Activated T-cell treated with anti-CD3 and anti-CD28 coated beads, Interleukin-2, amount 50 U/mL, for 24 hours (primary cell): Measurements from ENCODE around the gene ZNF493.

Source experiments
- DNase-seq: peaks from one replicate; pipeline ENCODE4 v3.0.0-alpha.2; 2020
- H3K27ac Mint-ChIP-seq: 2 replicates; pipeline ENCODE4 v1.8.0; 2020; ENCODE audit warnings: mild to moderate bottlenecking, mixed read lengths
- H3K27me3 Mint-ChIP-seq: 2 replicates; pipeline ENCODE4 v1.8.0; 2020; ENCODE audit warnings: mixed read lengths
- H3K36me3 Mint-ChIP-seq: 2 replicates; pipeline ENCODE4 v1.8.0; 2020; ENCODE audit warnings: low read depth, mixed read lengths
- H3K4me1 Mint-ChIP-seq: 2 replicates; pipeline ENCODE4 v1.8.0; 2020; ENCODE audit warnings: low read depth, mixed read lengths
- H3K4me3 Mint-ChIP-seq: 2 replicates; pipeline ENCODE4 v1.8.0; 2020; ENCODE audit warnings: mild to moderate bottlenecking, moderate library complexity, mixed read lengths
- H3K9me3 Mint-ChIP-seq: 2 replicates; pipeline ENCODE4 v1.8.0; 2020; ENCODE audit warnings: mixed read lengths

Gene ZNF493

DNA sequence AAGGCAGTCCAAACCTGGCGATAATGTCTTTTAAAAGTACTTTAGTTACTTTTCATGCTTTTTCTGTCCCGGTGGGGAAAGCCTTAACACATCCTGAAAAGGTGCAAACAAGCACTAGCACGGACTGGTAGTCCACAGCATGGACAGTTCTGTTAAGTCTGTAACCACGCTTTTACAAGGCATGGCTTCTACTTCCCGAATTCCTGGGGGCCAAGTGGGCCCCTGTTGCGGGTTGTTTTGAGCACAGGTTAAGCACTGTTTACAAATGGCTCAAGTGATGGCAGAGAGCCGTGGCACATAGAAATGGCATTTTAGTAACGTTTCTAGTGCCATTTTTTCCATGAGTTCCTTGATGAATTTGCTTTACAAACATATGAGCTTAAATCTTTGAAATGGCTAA is 37.6 kb downstream of the ZNF493 start:
- Mint-ChIP-seq H3K4me1 (no peaks in the 10 kb centered on the region), H3K4me3 (no peak overlapping the region), H3K27ac (no peak overlapping the region), H3K36me3 (peaks cover 18% of the 10 kb centered on the region), H3K9me3 (peaks cover 58% of the 10 kb centered on the region), H3K27me3 (no peaks in the 10 kb centered on the region)
- no peak for DNase-seq

DNA sequence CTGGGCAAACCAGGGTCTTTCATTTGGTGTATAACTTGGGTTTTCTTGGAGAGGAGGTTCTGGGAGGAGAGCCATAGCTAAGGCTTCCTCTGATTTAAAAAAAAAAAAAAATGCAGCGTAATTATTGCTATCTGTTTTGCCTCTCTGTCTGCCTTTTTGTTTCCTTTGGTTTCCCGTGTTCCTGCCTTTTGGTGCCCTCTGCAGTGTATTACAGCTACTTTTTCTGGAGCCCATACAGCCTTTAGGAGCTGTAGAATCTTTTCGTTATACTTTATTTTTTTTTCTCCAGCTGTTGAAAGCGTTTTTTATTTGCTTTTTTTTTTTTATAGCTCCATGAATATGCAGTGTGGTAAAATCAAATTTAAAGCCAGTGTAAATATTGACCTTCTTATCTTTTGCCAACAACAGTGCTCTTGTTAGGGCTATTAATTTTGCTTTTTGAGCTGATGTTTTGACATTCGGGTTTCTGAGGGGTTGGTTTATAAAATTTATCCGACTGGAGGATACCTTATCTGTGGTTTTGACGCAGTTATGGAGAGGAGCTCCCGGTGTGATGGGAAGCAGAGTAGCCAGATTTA is 38.1 kb downstream of the ZNF493 start:
- H3K27me3 Mint-ChIP-seq: no peaks in the 10 kb centered on the region
- no peaks in the 10 kb centered on the region for H3K4me1 Mint-ChIP-seq
- peaks cover 22% of the 10 kb centered on the region for H3K36me3 Mint-ChIP-seq
- no peak overlapping the region for H3K27ac Mint-ChIP-seq
- no peak overlapping the region for H3K4me3 Mint-ChIP-seq
- H3K9me3 Mint-ChIP-seq: peaks cover 58% of the 10 kb centered on the region
- DNase-seq: no peak

DNA sequence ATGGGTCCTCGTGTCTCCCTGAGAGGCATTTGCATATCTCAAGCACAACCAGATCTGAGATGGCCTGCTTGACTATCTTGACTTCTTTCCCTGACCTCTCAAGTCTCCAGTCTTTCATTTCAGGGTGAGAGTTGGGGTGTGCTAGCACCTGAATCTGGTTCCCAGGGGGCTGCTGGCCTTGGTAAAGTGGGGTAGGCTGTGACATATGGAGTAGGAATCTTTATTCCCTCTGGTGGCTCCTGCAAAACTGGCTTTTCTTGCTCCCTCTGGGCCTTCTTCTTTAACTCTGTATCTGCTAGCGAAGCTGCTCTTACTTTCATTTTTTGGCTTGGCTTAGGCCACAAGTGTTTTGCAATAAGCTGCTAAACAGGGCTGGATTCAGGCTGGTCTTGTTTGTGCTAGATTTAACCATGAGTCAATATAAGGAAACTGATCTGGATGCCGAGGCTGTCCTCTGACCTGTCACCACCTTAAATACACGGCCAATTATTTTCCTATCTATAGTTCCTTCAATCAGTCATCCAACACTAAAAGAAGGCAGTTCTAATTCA is 42.3 kb downstream of the ZNF493 start:
- no peaks in the 10 kb centered on the region for H3K27me3 Mint-ChIP-seq
- peaks cover 29% of the 10 kb centered on the region for H3K36me3 Mint-ChIP-seq
- no peak overlapping the region for H3K4me3 Mint-ChIP-seq
- no peak overlapping the region for H3K27ac Mint-ChIP-seq
- DNase-seq: no peak
- peaks cover 48% of the 10 kb centered on the region for H3K9me3 Mint-ChIP-seq
- no peaks in the 10 kb centered on the region for H3K4me1 Mint-ChIP-seq

DNA sequence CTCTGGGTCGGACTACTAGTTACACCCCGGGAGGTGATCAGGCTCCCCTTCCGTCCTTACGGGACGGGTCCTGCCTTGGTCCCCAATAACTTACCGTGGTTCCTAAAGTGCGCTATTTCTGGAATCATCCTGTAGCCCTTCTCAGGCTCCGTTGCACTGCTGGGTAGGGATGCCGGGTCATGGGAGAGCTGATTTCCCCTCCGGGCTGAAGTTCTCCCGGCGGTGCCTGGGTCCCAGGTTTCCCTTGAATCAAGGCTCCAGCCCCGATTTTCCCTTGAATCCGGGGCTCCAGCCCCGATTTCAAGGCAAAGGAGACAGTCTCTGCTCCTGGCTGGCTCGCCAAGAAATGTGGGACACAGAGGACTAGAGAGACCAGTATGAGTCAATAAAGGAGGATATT is 43.4 kb downstream of the ZNF493 start:
- Mint-ChIP-seq H3K4me3 (no peak overlapping the region), H3K36me3 (peaks cover 36% of the 10 kb centered on the region), H3K4me1 (no peaks in the 10 kb centered on the region), H3K27me3 (no peaks in the 10 kb centered on the region), H3K9me3 (peaks cover 44% of the 10 kb centered on the region), H3K27ac (no peak overlapping the region)
- no peak for DNase-seq

DNA sequence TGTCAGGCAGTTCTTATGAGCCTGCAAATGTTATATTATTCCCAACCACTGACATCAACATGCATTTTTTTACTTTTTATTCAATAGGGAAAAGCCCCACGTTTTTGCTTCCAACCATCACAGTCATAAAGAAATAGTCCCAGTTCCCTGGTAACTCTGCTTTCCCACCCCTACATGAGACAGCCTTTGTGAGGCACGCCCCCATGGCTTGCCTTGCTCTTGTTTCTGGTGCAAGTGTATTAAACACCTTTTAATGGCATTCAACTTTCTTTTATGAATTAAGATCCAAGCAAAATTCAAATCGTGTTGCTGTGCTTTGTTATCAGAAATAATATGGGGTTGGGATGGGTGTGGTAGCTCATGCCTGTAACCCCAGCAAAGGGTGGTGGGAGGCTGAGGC is 54.3 kb downstream of the ZNF493 start:
- H3K27ac Mint-ChIP-seq: no peak overlapping the region
- DNase-seq: no peak
- peaks cover 36% of the 10 kb centered on the region for H3K9me3 Mint-ChIP-seq
- no peak overlapping the region for H3K4me3 Mint-ChIP-seq
- H3K27me3 Mint-ChIP-seq: no peaks in the 10 kb centered on the region
- no peaks in the 10 kb centered on the region for H3K4me1 Mint-ChIP-seq
- H3K36me3 Mint-ChIP-seq: peaks cover 35% of the 10 kb centered on the region

DNA sequence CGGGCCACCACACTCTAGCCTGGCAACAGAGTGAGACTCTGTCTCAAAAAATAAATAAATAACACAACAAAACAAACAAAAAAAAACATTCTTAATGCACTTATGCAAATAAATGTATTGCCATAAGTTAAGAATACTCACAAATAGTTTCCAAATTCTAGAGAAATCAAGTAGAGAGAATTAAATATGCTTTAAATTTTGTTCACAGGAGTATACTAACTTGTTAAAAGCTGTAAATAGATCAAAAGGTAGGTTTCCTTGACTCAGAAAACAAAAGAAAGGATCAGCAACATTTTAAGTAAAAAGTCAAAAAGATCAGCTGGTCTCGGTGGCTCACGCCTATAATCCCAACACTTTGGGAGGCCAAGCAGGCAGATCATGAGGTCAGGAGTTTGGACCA is 58.0 kb downstream of the ZNF493 start:
- peaks cover 18% of the 10 kb centered on the region for H3K9me3 Mint-ChIP-seq
- no peak for DNase-seq
- no peak overlapping the region for H3K27ac Mint-ChIP-seq
- peaks cover 18% of the 10 kb centered on the region for H3K36me3 Mint-ChIP-seq
- no peaks in the 10 kb centered on the region for H3K27me3 Mint-ChIP-seq
- H3K4me1 Mint-ChIP-seq: no peaks in the 10 kb centered on the region
- H3K4me3 Mint-ChIP-seq: no peak overlapping the region

DNA sequence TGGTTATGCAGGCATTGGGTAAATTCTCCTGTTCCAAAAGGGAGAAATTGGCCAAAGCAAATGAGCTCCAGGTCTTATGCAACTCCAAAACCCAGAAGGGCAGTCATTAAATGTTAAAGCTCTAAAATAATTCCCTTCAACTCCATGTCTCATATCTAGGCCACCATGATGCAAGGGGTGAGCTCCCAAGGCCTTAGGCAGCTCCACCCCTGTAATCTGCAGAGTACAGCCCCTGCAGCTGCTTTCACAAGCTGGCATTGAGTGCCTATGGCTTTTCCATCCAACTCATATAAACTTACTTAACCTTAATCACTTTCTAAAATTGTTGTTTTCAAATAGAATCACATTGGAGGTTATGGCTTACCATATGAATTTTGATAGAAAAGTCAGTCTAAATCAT is 63.8 kb downstream of the ZNF493 start:
- peaks cover 3% of the 10 kb centered on the region for H3K4me1 Mint-ChIP-seq
- no peak overlapping the region for H3K4me3 Mint-ChIP-seq
- H3K27me3 Mint-ChIP-seq: peaks cover 22% of the 10 kb centered on the region
- peaks cover 32% of the 10 kb centered on the region for H3K36me3 Mint-ChIP-seq
- peaks cover 30% of the 10 kb centered on the region for H3K9me3 Mint-ChIP-seq
- DNase-seq: no peak
- H3K27ac Mint-ChIP-seq: no peak overlapping the region

DNA sequence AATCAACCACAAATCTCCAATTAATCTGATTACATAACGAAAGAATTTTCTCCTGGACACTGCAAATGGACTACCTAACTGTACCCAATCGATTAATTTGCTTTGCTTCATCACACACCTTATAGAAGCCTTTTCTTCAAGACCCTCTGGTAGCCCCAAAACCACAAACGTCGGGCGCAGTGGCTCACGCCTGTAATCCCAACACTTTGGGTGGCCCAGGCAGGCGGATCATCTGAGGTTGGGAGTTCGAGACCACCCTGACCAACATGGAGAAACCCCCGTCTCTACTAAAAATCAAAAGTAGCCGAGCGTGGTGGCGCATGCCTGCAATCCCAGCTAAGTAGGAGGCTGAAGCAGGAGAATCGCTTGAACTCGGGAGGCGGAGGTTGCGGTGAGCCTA is 65.6 kb downstream of the ZNF493 start:
- no peak overlapping the region for H3K4me3 Mint-ChIP-seq
- H3K27me3 Mint-ChIP-seq: peaks cover 22% of the 10 kb centered on the region
- peaks cover 24% of the 10 kb centered on the region for H3K9me3 Mint-ChIP-seq
- H3K27ac Mint-ChIP-seq: no peak overlapping the region
- no peak for DNase-seq
- H3K36me3 Mint-ChIP-seq: peaks cover 27% of the 10 kb centered on the region
- peaks cover 3% of the 10 kb centered on the region for H3K4me1 Mint-ChIP-seq

DNA sequence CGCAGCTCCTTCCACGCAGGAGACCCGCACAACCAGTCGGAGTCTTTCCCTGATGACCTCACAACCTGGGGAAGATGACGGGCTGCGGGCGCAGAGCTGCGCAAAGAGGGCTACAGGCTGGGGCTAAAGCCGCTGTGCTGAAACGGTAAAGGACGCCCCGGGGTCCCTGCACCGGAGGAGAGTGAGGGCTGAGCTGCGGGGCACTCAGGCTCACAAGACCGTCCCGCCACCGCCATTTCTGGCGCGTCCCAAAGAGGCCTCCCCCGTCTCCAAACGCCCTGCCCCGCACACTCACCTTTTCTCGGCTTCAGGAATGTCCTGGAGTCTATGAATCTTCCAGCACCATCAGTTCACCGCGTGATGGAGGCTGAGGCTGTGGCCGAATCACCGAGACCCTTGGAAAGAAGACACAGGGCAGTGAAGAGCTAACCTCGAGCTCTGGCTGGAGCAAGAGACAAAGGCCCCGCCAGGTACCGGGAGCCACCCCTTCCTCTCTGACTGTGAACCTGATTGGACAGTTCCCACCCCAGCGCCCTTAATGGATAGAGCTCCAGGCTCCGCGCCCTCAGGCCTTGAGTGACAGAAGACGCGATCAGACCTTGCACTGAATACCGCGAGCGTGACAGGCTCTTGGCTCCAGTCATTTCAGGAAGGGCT is 66.6 kb downstream of the ZNF493 start:
- Mint-ChIP-seq H3K4me3 (peak overlapping the region; percentile 79), H3K36me3 (peaks cover 23% of the 10 kb centered on the region), H3K27ac (no peak overlapping the region), H3K4me1 (peaks cover 3% of the 10 kb centered on the region), H3K9me3 (peaks cover 19% of the 10 kb centered on the region), H3K27me3 (peaks cover 22% of the 10 kb centered on the region)
- peak; percentile 36 for DNase-seq

DNA sequence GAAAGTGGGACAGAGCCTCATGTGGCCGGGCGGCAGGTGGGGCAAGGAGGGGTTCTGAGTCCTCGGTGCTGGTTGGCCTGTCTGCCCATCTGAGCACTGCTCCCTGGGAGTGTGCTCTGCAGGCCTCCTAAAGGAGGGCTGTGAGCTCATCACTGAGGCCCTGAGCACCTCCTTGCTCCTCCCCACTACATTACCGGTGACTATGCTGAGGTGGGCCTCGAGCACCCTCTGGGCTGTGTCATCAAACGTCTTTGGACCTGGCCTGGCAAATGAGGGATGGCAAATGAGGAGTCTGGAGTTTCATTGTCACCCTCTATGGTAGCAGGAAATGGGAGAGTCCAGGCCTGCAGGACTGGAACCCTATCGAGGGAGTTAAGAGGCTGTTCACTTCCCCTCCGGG is 69.7 kb downstream of the ZNF493 start:
- no peak for DNase-seq
- Mint-ChIP-seq H3K4me3 (no peak overlapping the region), H3K36me3 (peaks cover 16% of the 10 kb centered on the region), H3K4me1 (peaks cover 3% of the 10 kb centered on the region), H3K27me3 (peaks cover 22% of the 10 kb centered on the region), H3K9me3 (peaks cover 13% of the 10 kb centered on the region), H3K27ac (no peak overlapping the region)

DNA sequence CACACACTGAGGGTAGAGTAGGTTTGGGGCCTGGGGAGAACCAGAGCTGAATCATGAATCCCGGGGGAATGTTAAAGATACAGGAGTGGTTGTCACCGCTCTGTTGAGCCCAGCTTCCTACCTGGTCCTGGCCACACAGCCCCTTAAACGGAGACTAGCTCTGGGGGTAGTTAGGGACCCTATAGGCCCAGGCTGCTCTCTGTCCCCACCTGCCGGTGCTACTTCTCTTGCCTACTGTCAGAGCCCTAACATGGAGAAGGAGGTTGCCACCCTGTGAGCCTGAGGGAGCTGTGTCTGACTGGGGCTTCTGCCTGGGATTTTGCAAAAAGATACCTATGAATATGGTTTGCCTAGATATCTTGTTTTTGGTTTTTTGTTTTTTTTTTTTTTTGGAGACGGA is 71.9 kb downstream of the ZNF493 start:
- Mint-ChIP-seq H3K4me3 (no peak overlapping the region), H3K27me3 (peaks cover 4% of the 10 kb centered on the region), H3K27ac (no peak overlapping the region), H3K9me3 (peaks cover 2% of the 10 kb centered on the region), H3K36me3 (peaks cover 3% of the 10 kb centered on the region), H3K4me1 (peaks cover under 1% of the 10 kb centered on the region)
- no peak for DNase-seq

DNA sequence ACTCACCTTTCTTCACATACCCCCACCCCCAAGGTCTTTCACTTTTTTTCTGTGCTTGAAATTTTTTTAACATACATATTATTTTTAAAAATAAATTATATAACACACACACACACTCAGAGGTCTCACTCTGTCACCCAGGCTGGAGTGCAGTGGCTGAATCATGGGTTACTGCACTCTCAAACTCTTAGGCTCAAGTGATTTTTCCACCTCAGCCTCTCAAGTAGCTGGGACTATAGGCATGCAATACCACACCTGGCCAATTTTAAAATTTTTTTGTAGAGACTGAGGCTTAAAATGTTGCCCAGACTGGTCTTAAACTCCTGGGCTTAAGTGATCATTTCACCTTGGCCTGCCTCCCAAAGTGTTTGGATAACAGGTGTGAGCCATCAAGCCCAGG is 75.6 kb downstream of the ZNF493 start:
- DNase-seq: no peak
- Mint-ChIP-seq H3K27me3 (peaks cover 18% of the 10 kb centered on the region), H3K4me1 (peaks cover 5% of the 10 kb centered on the region), H3K9me3 (no peaks in the 10 kb centered on the region), H3K27ac (no peak overlapping the region), H3K36me3 (peaks cover 5% of the 10 kb centered on the region), H3K4me3 (no peak overlapping the region)

DNA sequence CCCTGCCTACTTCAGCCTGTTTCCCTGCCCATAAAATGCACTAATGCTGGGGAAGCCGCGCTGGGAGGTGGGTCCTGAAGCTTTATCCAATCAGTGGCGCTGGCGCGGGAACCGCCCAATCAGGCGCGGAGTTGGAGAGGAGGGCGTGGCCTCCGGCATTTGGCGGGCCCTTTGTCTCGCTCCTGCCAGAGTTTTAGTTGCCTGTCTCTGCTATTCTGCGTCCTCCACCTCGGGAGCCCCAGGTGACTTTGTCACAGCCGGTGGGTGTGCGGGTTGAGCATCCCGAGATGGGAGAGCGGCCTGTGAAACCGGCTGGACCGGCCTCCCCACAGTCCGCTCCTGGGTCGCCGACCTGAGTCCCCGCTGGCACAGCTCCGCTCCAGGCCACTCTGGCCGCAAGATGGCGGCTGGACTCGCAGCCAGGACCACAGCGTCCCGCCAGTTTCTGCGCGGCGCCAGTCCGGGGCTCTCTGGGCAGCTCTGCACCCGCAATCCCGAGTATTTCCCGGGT is 77.8 kb downstream of the ZNF493 start:
- Mint-ChIP-seq H3K9me3 (no peaks in the 10 kb centered on the region), H3K27me3 (peaks cover 18% of the 10 kb centered on the region), H3K27ac (no peak overlapping the region), H3K4me3 (peak overlapping the region; percentile 79), H3K4me1 (peaks cover 5% of the 10 kb centered on the region), H3K36me3 (peaks cover 5% of the 10 kb centered on the region)
- DNase-seq: peak; percentile 85
